Measurements from ENCODE around the gene ZNF577. TPM values are rescaled to one million over a fixed set of nuclear protein-coding genes. Genes with fewer than 3 reads are reported as not detected.

The ZNF577 gene
- total RNA-seq, 1 donor from 2014 or later = 23.0 TPM

DNA sequence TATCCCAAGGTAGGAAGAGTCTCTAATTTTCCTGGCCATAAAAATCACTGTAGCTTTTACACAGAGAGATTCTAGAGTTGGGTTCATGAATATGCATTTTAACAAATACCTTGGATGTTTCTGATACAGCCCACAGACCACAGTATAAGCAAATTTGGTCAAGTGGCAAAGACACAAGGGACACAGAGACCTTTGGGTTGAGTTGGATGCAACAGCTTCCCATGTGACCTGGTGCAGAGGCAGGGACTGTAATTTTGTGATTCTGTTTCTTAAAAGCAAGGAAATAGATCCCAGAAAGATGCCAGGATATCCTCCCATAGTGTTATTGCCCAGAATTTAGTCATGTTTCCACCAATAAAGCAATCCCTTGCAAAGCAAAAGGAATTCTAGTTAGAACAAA is 65.8 kb downstream of the ZNF577 start:
- Mint-ChIP-seq H3K4me3 (no peak overlapping the region), H3K9me3 (peaks cover 87% of the 10 kb centered on the region), H3K4me1 (no peaks in the 10 kb centered on the region), H3K36me3 (no peaks in the 10 kb centered on the region), H3K27ac (no peak overlapping the region), H3K27me3 (ENCODE audit: low read depth) (no peaks in the 10 kb centered on the region)
- DNase-seq (ENCODE audit: low spot score in 2 of 2, unreplicated experiment in 2 of 2) = no peak
- TF ChIP-seq, protein P1, sequence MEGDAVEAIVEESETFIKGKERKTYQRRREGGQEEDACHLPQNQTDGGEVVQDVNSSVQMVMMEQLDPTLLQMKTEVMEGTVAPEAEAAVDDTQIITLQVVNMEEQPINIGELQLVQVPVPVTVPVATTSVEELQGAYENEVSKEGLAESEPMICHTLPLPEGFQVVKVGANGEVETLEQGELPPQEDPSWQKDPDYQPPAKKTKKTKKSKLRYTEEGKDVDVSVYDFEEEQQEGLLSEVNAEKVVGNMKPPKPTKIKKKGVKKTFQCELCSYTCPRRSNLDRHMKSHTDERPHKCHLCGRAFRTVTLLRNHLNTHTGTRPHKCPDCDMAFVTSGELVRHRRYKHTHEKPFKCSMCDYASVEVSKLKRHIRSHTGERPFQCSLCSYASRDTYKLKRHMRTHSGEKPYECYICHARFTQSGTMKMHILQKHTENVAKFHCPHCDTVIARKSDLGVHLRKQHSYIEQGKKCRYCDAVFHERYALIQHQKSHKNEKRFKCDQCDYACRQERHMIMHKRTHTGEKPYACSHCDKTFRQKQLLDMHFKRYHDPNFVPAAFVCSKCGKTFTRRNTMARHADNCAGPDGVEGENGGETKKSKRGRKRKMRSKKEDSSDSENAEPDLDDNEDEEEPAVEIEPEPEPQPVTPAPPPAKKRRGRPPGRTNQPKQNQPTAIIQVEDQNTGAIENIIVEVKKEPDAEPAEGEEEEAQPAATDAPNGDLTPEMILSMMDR (IDR thresholded peaks at IDR 0.05; ENCODE audit: unreplicated experiment) = no peak

DNA sequence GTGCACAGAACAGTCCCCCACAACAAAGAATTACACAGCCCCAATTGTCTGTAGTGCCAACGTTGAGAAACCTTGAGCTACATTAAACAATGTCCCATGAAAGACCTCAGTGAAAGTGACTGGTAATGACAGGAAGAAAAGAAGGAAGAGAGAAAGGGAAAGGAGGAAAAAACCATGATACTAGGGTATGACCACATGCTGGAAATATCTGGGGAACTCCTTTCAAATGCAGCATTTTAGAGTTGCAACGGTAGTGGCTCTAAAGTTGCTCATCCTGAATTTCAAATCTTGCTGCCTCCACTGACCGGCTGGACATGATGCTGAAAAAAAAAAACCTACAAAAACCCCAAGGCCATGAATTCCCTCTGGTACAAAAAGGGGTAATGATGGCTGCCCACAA is 66.3 kb downstream of the ZNF577 start:
- Mint-ChIP-seq H3K36me3 (no peaks in the 10 kb centered on the region), H3K27ac (no peak overlapping the region), H3K4me1 (no peaks in the 10 kb centered on the region), H3K27me3 (ENCODE audit: low read depth) (no peaks in the 10 kb centered on the region), H3K4me3 (no peak overlapping the region), H3K9me3 (peaks cover 86% of the 10 kb centered on the region)
- TF ChIP-seq, protein P1 (IDR thresholded peaks at IDR 0.05; ENCODE audit: unreplicated experiment) = no peak
- DNase-seq (ENCODE audit: low spot score in 2 of 2, unreplicated experiment in 2 of 2) = no peak

Other genes starting within 250 kb of the ZNF577 start
- gene SIGLEC14, start 241.1 kb downstream of the ZNF577 start, total RNA-seq = not detected in 3 replicates
- 83.1 to 88.1 TPM (median 87.6 TPM) in 3 replicates for gene SPACA6, start 194.6 kb downstream of the ZNF577 start, total RNA-seq
- 0.32 to 0.58 TPM (median 0.44 TPM) in 3 replicates for gene HAS1, start 164.0 kb downstream of the ZNF577 start, total RNA-seq
- gene FPR1, start 136.1 kb downstream of the ZNF577 start, total RNA-seq = not detected in 3 replicates
- not detected in 3 replicates for gene FPR2, start 126.8 kb downstream of the ZNF577 start, total RNA-seq
- not detected in 3 replicates for gene FPR3, start 92.8 kb downstream of the ZNF577 start, total RNA-seq
- 28.4 to 31.8 TPM (median 30.7 TPM) in 3 replicates for gene ZNF649, start 17.1 kb upstream of the ZNF577 start, total RNA-seq
- 5.7 to 9.2 TPM (median 8.3 TPM) in 3 replicates for gene ZNF613, start 39.5 kb upstream of the ZNF577 start, total RNA-seq
- 14.8 to 16.9 TPM (median 15.3 TPM) in 3 replicates for gene ZNF350, start 98.9 kb upstream of the ZNF577 start, total RNA-seq
- gene ZNF615, start 120.3 kb upstream of the ZNF577 start, total RNA-seq = 14.3 to 17.0 TPM (median 14.6 TPM) in 3 replicates
- 13.9 to 16.3 TPM (median 15.8 TPM) in 3 replicates for gene ZNF614, start 140.4 kb upstream of the ZNF577 start, total RNA-seq
- gene ZNF432, start 160.9 kb upstream of the ZNF577 start, total RNA-seq = 23.3 to 25.9 TPM (median 23.7 TPM) in 3 replicates
- 36.4 to 40.5 TPM (median 37.9 TPM) in 3 replicates for gene ZNF841, start 207.8 kb upstream of the ZNF577 start, total RNA-seq